GM13976 (cell line): Measurements from ENCODE around the gene LRP5.
A peak's percentile ranks its signal among the peaks of the same experiment; 100 is the strongest.
"Not testable (repeated sequence)": the region's sequence is repeated elsewhere in the genome, so short reads cannot be mapped to it uniquely, and the experiment has no call there.

Experiments
- DNase-seq: peaks from one replicate; pipeline ENCODE4 v3.0.0; 2012; ENCODE audit warnings: low spot score
- in situ Hi-C: fragments of 300-500 bp; cut with MboI; formaldehyde crosslinking; loops from one replicate; pipeline ENCODE4 v1.12.0; 2022; ENCODE audit warnings: low sequenced_read_pairs, mixed read lengths, inconsistent platforms; ENCODE audit not compliant: unreplicated experiment
- TF ChIP-seq, protein P1 (sequence below): IDR thresholded peaks from 2 replicates; pipeline ENCODE4 v1.5.1; 2012; ENCODE audit warnings: borderline replicate concordance, mild to moderate bottlenecking; ENCODE audit not compliant: insufficient read depth; ENCODE audit errors: extremely low read depth, missing control alignments, control extremely low read depth

Gene LRP5

DNA sequence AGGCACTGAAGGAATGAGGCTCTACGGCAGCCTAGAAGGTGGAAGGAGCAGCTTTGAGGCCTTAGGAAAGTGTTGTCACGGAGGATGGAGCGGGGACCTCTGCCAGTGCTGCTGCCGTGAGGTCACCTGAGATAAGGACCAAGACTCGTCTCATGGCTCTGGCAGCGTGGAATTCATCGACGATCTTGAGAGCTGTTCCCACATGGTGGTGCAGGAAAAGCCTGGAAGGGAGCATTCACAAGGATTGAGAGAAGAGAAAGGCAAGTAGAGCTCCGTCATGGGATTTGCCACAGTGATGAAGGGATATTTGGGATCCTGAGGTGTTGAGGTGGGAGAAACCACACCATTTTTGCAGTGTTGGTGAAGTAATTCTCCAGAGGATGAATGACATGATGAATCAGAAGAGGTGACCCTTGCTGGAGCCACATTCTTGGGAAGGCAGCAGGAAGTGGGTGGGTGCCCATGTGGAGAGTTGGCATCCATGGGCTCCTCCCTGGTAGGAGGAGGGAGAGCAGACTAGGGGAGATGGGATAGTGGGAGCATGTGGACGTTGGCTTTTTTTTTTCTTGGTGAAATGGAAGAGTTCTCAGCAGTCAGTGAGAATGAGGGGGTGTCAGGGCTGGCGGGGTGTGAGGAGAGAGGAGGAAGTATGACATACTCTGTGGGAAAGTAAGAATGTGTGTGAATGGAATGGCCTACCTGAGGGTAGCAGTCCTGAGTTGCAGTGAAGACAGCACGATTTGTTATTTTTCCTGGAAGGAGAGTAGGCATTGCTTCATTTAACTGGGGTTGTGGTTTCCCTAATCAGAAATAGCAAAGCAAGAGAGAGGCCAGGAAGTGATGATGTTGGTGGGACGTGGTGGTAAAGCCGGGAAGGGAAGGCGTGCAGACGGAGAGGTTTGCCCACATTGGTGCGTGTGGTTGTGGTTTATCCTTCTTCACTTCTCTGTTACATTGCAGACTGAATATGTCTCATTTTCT lies 159.3 kb downstream of the LRP5 start:
- TF ChIP-seq, protein P1, sequence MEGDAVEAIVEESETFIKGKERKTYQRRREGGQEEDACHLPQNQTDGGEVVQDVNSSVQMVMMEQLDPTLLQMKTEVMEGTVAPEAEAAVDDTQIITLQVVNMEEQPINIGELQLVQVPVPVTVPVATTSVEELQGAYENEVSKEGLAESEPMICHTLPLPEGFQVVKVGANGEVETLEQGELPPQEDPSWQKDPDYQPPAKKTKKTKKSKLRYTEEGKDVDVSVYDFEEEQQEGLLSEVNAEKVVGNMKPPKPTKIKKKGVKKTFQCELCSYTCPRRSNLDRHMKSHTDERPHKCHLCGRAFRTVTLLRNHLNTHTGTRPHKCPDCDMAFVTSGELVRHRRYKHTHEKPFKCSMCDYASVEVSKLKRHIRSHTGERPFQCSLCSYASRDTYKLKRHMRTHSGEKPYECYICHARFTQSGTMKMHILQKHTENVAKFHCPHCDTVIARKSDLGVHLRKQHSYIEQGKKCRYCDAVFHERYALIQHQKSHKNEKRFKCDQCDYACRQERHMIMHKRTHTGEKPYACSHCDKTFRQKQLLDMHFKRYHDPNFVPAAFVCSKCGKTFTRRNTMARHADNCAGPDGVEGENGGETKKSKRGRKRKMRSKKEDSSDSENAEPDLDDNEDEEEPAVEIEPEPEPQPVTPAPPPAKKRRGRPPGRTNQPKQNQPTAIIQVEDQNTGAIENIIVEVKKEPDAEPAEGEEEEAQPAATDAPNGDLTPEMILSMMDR = no peak
- in situ Hi-C loops = no loop called here
- DNase-seq = peak; percentile 57

DNA sequence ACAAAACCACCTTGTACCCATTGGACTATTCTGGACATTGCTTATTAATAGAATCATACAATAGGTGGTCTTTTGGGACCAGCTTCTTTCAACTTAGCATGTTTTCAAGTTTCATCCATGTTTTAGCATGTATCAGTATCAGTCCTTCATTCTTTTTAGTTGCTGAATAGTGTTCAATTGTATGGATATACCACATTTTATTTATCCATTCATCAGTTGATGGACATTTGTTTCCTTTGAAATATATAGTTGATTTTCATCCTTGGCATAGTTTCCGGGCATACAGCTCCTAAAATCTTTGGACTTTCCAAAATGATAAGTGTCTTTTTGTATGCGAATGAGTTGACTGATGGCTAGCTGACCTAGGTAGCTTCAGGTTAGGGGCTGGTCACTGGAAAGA lies 160.4 kb downstream of the LRP5 start:
- TF ChIP-seq, protein P1 = no peak
- no peak for DNase-seq
- in situ Hi-C loops = no loop called here

DNA sequence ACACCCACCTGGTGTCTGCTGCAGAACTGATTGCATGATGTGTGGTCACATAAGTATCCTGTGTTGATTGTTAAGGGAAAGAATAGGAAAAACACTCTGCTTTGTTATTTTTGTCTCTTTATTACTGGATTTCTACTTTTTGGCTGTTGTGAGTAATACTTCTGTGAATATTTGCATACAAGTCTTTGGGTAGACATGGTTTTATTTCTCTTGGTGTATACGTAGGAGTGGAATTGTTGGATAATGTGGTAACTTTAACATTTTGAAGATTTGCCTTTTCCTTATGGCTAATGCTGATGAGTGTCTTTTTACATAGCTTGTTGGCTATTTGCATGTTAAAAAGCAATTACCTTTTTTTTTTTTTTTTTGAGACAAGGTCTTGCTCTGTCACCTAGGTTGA lies 161.3 kb downstream of the LRP5 start:
- TF ChIP-seq, protein P1 = no peak
- DNase-seq = no peak
- in situ Hi-C loops = no loop called here

DNA sequence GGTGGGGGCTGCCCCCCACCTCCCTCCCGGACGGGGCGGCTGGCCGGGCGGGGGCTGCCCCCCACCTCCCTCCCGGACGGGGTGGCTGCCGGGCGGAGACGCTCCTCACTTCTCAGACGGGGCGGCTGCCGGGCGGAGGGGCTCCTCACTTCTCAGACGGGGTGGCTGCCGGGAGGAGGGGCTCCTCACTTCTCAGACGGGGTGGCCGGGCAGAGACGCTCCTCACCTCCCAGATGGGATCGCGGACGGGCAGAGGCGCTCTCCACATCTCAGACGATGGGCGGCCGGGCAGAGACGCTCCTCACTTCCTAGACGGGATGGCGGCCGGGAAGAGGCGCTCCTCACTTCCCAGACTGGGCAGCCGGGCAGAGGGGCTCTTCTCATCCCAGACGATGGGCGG lies 163.2 kb downstream of the LRP5 start:
- DNase-seq, in situ Hi-C loops: not testable (repeated sequence)

DNA sequence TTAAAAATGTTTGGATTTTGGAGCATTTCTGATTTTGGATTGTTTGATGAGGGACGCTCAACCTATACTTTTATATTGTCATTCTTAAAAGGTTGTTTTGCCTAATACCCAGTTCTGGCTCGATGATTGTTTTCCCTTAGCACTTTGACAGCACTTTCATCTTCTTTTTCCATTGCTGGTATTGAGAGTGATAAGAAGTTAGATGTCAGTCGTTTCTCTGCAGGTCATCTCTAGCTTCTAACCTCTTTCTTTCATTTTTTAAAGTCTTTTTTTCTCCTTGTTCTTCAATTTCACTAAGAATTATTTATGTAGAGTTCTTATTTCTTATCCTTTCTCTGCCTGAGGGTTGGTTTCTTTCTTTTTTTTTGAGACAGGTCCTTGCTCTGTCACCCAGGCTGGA lies 167.0 kb downstream of the LRP5 start:
- no peak for DNase-seq
- in situ Hi-C loops = no loop called here
- TF ChIP-seq, protein P1 = no peak

DNA sequence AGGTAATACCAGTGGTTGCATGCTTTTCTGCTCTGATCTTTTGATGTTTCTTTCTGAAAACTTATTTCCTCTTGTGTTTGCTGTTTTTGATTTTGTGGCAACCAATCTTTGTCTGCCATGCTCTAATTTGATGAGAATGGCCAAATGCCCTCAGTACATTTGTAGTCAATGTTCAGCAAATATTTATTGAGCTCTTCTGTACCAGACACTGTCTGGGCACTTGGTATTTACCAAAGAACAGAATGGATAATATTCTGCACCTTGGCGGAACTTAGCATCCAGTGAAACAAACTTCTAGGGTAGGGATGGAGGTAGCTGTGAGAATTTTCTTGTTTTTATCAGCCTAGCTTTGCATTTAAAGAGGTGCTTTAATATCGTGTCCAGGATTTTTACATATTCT lies 167.8 kb downstream of the LRP5 start:
- DNase-seq = no peak
- in situ Hi-C loops = no loop called here
- TF ChIP-seq, protein P1 = no peak

DNA sequence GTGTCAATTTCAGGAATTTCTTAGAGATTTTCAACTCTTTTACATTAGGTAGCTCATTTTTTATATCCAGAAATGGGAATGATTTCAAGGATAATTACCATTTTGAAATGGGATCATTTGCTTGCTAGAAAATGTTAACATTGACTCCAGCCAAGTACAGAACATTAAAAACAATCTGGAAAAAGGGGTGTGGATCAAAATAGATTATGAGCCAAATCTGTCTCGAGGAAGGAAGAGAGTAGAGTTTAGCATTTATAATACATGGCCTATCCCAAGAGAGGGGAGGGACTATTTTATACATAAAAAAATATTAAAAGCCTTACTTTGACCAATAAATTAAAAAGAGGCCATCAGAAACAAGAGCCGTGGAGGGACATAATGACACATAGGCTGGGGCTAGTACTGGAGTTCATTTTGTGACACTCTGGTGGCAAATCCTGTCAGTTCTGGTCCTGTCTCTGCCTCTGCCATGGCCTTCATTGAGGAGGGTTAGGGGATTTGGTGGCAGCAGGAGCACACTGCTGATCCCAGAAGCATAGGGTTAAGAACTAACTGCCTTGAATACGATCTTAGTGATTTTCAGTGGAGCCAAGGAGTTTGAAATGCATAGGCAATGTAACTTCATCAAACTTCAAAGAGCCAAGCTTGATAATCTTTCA lies 168.6 kb downstream of the LRP5 start:
- TF ChIP-seq, protein P1 = no peak
- no peak for DNase-seq
- in situ Hi-C loops = no loop called here
